GM23338 (cell line): ENCODE data around the gene AP3B2. TPM values are rescaled to one million over a fixed set of nuclear protein-coding genes. Genes with fewer than 3 reads are reported as not detected.
A peak's percentile ranks its signal among the peaks of the same experiment; 100 is the strongest.

Source experiments
- ATAC-seq: fragments of 200-7000 bp; cut with Tn5 transposase; 3 replicates; pipeline ENCODE4 v1.9.1; 2020
- DNase-seq: peaks from one replicate; pipeline ENCODE4 v3.0.0-alpha.2; 2015; ENCODE audit warnings: low spot score
- H2AFZ ChIP-seq: fragments of 200-600 bp; sonication (generic); 2 replicates; pipeline ENCODE4 v1.8.0; 2016; ENCODE audit warnings: antibody characterized with exemption, mild to moderate bottlenecking, moderate library complexity
- H3F3A ChIP-seq: fragments of 200-600 bp; sonication (generic); replicated peaks from 2 replicates; pipeline ENCODE4 v1.8.0; 2017; ENCODE audit warnings: antibody characterized with exemption, mixed run types, low read depth
- H3K27ac ChIP-seq: fragments of 200-600 bp; sonication (generic); 2 replicates; pipeline ENCODE4 v1.6.1; 2016; ENCODE audit warnings: low read depth
- H3K27me3 ChIP-seq: fragments of 200-600 bp; sonication (generic); 2 replicates; pipeline ENCODE4 v1.8.0; 2016; ENCODE audit warnings: mild to moderate bottlenecking, mixed run types, moderate library complexity; ENCODE audit not compliant: insufficient read depth
- H3K36me3 ChIP-seq: fragments of 200-600 bp; sonication (generic); 2 replicates; pipeline ENCODE4 v1.8.0; 2016; ENCODE audit warnings: mild to moderate bottlenecking; ENCODE audit not compliant: insufficient read depth
- H3K4me1 ChIP-seq: fragments of 200-600 bp; sonication (generic); 2 replicates; pipeline ENCODE4 v1.8.0; 2016; ENCODE audit warnings: mild to moderate bottlenecking, moderate library complexity; ENCODE audit not compliant: insufficient read depth
- H3K4me2 ChIP-seq: fragments of 200-600 bp; sonication (generic); 2 replicates; pipeline ENCODE4 v1.7.1; 2017; ENCODE audit warnings: mixed run types
- H3K4me3 ChIP-seq: fragments of 200-600 bp; sonication (generic); 2 replicates; pipeline ENCODE4 v1.6.1; 2016; ENCODE audit warnings: mixed run types
- H3K79me2 ChIP-seq: fragments of 200-600 bp; sonication (generic); replicated peaks from 2 replicates; pipeline ENCODE4 v1.8.0; 2017; ENCODE audit warnings: mild to moderate bottlenecking; ENCODE audit not compliant: insufficient read depth
- H3K9me2 ChIP-seq: fragments of 200-600 bp; sonication (generic); 2 replicates; pipeline ENCODE4 v1.8.0; 2017; ENCODE audit not compliant: insufficient read depth
- H4K20me1 ChIP-seq: fragments of 200-600 bp; sonication (generic); replicated peaks from 2 replicates; pipeline ENCODE4 v1.8.0; 2017; ENCODE audit warnings: mild to moderate bottlenecking; ENCODE audit not compliant: insufficient read depth
- H3K27ac Mint-ChIP-seq: 2 replicates; pipeline ENCODE4 v1.8.0; 2020; ENCODE audit warnings: inconsistent platforms, mild to moderate bottlenecking, moderate library complexity, mixed read lengths
- H3K27me3 Mint-ChIP-seq: 3 replicates; pipeline ENCODE4 v1.8.0; 2022; ENCODE audit warnings: low read depth, mild to moderate bottlenecking, moderate library complexity, mixed read lengths, inconsistent platforms; ENCODE audit not compliant: insufficient read depth, poor library complexity
- H3K36me3 Mint-ChIP-seq: 3 replicates; pipeline ENCODE4 v1.8.0; 2021; ENCODE audit warnings: low read depth, mild to moderate bottlenecking, inconsistent platforms, moderate library complexity, mixed read lengths
- H3K4me1 Mint-ChIP-seq: 3 replicates; pipeline ENCODE4 v1.8.0; 2020; ENCODE audit warnings: mild to moderate bottlenecking, inconsistent platforms, mixed read lengths
- H3K4me3 Mint-ChIP-seq: 3 replicates; pipeline ENCODE4 v1.8.0; 2021; ENCODE audit warnings: moderate library complexity, mild to moderate bottlenecking, inconsistent platforms, mixed read lengths
- H3K9me3 Mint-ChIP-seq: 3 replicates; pipeline ENCODE4 v1.8.0; 2020; ENCODE audit warnings: moderate library complexity, mild to moderate bottlenecking, inconsistent platforms, mixed read lengths
- JUNB ChIP-seq: IDR thresholded peaks from one replicate; pipeline ENCODE4 v1.6.1; 2016; ENCODE audit warnings: antibody characterized with exemption; ENCODE audit not compliant: unreplicated experiment
- NANOG ChIP-seq: IDR thresholded peaks from 2 replicates; pipeline ENCODE4 v1.6.1; 2016; ENCODE audit warnings: antibody characterized with exemption, borderline replicate concordance
- POLR2AphosphoS5 ChIP-seq: IDR thresholded peaks from 2 replicates; pipeline ENCODE4 v1.6.1; 2016; ENCODE audit warnings: antibody characterized with exemption, low read depth
- STAT1 ChIP-seq: IDR thresholded peaks from one replicate; pipeline ENCODE4 v1.6.1; 2016; ENCODE audit warnings: antibody characterized with exemption; ENCODE audit not compliant: unreplicated experiment
- ZNF114 ChIP-seq: fragments of 250-450 bp; sonication (Bioruptor Pico); IDR thresholded peaks from 2 replicates; pipeline ENCODE4 v1.5.0; 2020; ENCODE audit warnings: mild to moderate bottlenecking, moderate library complexity
- polyA plus RNA-seq: library from polyadenylated mRNA; unstranded; fragments of >200 nt; fragmentation: Nextera tagmentation; extraction: Ambion mirVana; gene quantifications from 2 replicates; pipeline ENCODE4 v1.2.1, GENCODE V29; 2016
- total RNA-seq: library from RNA; depleted of rRNA; stranded (reverse); fragments of >200 nt; shearing (Covaris generic); gene quantifications from 2 replicates; pipeline ENCODE4 v1.2.3, GENCODE V29; 2014
- TF ChIP-seq, protein P1 (sequence below): IDR thresholded peaks from 2 replicates; pipeline ENCODE4 v1.6.1; 2016; ENCODE audit warnings: antibody characterized with exemption
- TF ChIP-seq, protein P2 (sequence below): IDR thresholded peaks from one replicate; pipeline ENCODE4 v1.6.1; 2018; ENCODE audit warnings: antibody characterized with exemption; ENCODE audit not compliant: unreplicated experiment
- TF ChIP-seq, protein P3 (sequence below): fragments of 250-450 bp; sonication (Bioruptor Pico); IDR thresholded peaks from 2 replicates; pipeline ENCODE4 v1.5.0; 2020; ENCODE audit warnings: mild to moderate bottlenecking, moderate library complexity

The AP3B2 gene
- total and polyA plus RNA-seq, 2 experiments from 2014 or later, result 9.5 to 19.2 TPM

DNA sequence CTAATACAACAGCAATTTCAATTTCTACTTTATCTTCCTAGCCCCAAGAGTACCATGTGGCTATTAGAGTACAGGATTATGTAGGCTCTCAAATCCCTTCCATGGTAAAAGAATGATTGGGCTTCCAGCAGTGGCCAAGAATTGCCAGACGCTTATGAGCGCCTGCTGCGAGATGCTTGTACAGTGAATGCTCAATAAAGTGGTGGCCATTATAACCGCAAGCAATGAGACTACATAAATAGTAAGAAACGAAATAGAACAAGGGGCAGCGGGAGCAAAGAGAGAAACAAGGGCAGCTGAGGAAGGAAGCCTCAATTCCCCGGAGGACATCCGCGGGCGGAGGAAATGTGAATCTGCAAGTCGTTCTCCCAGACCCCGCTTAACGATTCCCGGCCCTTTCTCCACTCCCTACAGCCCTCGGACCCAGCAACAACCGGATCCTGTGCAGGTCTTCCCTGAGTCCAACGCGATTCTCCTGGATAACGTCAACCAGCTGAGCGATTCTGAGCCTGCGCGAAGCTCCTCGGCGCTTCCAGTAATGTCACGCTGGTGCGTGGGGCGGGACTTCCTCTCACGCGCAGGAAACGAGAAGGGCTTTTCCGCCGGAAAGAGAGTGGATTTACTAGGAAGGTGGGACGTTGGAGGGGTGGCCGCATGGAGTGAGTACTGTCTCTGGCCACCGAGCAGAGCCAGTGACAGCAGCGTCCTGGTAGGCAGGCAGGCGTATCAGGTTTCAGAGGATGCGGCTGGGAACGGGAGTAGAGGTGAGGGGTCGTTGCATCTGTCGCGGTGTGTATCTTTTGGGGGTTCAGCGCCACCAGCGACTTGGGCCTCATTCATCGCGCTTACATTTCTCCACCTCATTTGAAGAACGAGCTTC is 40.5 kb upstream of the AP3B2 start:
- H3K27ac ChIP-seq, result peak overlapping the region; percentile 68
- H3K4me3 ChIP-seq, result peak overlapping the region; percentile 96
- peaks cover 8% of the 10 kb centered on the region; the same call in 1 of the 2 replicates for H3K36me3 ChIP-seq
- ATAC-seq, result peak; percentile 98
- peaks cover 18% of the 10 kb centered on the region for H3K36me3 Mint-ChIP-seq
- H3K27ac Mint-ChIP-seq, result peak overlapping the region; percentile 90
- peak overlapping the region; percentile 96 for H3K4me3 Mint-ChIP-seq
- H4K20me1 ChIP-seq, result peaks cover 11% of the 10 kb centered on the region
- TF ChIP-seq, protein P1, sequence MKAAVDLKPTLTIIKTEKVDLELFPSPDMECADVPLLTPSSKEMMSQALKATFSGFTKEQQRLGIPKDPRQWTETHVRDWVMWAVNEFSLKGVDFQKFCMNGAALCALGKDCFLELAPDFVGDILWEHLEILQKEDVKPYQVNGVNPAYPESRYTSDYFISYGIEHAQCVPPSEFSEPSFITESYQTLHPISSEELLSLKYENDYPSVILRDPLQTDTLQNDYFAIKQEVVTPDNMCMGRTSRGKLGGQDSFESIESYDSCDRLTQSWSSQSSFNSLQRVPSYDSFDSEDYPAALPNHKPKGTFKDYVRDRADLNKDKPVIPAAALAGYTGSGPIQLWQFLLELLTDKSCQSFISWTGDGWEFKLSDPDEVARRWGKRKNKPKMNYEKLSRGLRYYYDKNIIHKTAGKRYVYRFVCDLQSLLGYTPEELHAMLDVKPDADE, result peak; percentile 73
- no peak for TF ChIP-seq ZNF114 (CRISPR knock-in tag)
- peak; percentile 92 for TF ChIP-seq POLR2AphosphoS5
- H3K9me3 Mint-ChIP-seq, result no peaks in the 10 kb centered on the region
- H3K27me3 Mint-ChIP-seq, result peaks cover 4% of the 10 kb centered on the region
- H3K4me1 Mint-ChIP-seq, result peaks cover 10% of the 10 kb centered on the region
- peak overlapping the region; percentile 88 for H3K4me2 ChIP-seq
- peak; percentile 94 for DNase-seq
- H2AFZ ChIP-seq, result peak overlapping the region; percentile 81; the same call in 1 of the 2 replicates
- peaks cover 44% of the 10 kb centered on the region for H3K79me2 ChIP-seq
- H3K4me1 ChIP-seq, result peaks cover 13% of the 10 kb centered on the region
- H3K27me3 ChIP-seq, result no peaks in the 10 kb centered on the region
- no peaks in the 10 kb centered on the region for H3K9me2 ChIP-seq
- H3F3A ChIP-seq, result peaks cover 5% of the 10 kb centered on the region; the same call in 1 of the 2 replicates

DNA sequence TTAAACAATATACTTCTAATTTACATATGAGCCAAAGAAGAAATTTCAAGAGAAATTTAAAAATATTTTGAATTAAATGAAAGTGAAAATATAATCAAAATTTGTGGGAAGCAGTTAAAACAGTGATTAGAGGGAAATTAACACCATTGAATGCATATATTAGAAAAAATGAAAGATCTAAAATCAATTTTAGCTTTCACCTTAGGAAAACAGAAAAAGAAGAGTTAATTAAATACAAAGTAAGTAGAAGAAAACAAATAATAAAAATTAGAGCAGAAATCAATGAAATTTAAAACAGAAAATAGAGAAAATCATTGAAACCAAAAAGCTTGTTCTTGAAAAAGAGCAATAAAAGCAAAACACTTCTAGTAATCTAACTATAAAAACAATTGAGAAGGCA is 38.6 kb upstream of the AP3B2 start:
- H3K4me3 ChIP-seq, result no peak overlapping the region
- no peaks in the 10 kb centered on the region for H3K36me3 ChIP-seq
- H3K4me2 ChIP-seq, result no peak overlapping the region
- Mint-ChIP-seq H3K4me1 (peaks cover 10% of the 10 kb centered on the region), H3K36me3 (peaks cover 8% of the 10 kb centered on the region; the same call in 2 of the 3 replicates), H3K9me3 (no peaks in the 10 kb centered on the region), H3K27ac (no peak overlapping the region), H3K27me3 (peaks cover 4% of the 10 kb centered on the region), H3K4me3 (no peak overlapping the region)
- H3F3A ChIP-seq, result peaks cover 5% of the 10 kb centered on the region; the same call in 1 of the 2 replicates
- H4K20me1 ChIP-seq, result peaks cover 3% of the 10 kb centered on the region; the same call in 1 of the 2 replicates
- no peaks in the 10 kb centered on the region for H3K9me2 ChIP-seq
- no peak overlapping the region for H3K27ac ChIP-seq
- no peaks in the 10 kb centered on the region for H3K27me3 ChIP-seq
- no peak overlapping the region for H2AFZ ChIP-seq
- H3K4me1 ChIP-seq, result peaks cover 13% of the 10 kb centered on the region
- ATAC-seq, result no peak
- peaks cover 28% of the 10 kb centered on the region for H3K79me2 ChIP-seq
- no peak for DNase-seq
- TF ChIP-seq, protein P1, result no peak
- TF ChIP-seq, protein P2, sequence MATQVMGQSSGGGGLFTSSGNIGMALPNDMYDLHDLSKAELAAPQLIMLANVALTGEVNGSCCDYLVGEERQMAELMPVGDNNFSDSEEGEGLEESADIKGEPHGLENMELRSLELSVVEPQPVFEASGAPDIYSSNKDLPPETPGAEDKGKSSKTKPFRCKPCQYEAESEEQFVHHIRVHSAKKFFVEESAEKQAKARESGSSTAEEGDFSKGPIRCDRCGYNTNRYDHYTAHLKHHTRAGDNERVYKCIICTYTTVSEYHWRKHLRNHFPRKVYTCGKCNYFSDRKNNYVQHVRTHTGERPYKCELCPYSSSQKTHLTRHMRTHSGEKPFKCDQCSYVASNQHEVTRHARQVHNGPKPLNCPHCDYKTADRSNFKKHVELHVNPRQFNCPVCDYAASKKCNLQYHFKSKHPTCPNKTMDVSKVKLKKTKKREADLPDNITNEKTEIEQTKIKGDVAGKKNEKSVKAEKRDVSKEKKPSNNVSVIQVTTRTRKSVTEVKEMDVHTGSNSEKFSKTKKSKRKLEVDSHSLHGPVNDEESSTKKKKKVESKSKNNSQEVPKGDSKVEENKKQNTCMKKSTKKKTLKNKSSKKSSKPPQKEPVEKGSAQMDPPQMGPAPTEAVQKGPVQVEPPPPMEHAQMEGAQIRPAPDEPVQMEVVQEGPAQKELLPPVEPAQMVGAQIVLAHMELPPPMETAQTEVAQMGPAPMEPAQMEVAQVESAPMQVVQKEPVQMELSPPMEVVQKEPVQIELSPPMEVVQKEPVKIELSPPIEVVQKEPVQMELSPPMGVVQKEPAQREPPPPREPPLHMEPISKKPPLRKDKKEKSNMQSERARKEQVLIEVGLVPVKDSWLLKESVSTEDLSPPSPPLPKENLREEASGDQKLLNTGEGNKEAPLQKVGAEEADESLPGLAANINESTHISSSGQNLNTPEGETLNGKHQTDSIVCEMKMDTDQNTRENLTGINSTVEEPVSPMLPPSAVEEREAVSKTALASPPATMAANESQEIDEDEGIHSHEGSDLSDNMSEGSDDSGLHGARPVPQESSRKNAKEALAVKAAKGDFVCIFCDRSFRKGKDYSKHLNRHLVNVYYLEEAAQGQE, result no peak
- no peak for TF ChIP-seq NANOG
- no peak for TF ChIP-seq STAT1
- TF ChIP-seq JUNB, result no peak
- no peak for TF ChIP-seq POLR2AphosphoS5
- TF ChIP-seq, protein P3, sequence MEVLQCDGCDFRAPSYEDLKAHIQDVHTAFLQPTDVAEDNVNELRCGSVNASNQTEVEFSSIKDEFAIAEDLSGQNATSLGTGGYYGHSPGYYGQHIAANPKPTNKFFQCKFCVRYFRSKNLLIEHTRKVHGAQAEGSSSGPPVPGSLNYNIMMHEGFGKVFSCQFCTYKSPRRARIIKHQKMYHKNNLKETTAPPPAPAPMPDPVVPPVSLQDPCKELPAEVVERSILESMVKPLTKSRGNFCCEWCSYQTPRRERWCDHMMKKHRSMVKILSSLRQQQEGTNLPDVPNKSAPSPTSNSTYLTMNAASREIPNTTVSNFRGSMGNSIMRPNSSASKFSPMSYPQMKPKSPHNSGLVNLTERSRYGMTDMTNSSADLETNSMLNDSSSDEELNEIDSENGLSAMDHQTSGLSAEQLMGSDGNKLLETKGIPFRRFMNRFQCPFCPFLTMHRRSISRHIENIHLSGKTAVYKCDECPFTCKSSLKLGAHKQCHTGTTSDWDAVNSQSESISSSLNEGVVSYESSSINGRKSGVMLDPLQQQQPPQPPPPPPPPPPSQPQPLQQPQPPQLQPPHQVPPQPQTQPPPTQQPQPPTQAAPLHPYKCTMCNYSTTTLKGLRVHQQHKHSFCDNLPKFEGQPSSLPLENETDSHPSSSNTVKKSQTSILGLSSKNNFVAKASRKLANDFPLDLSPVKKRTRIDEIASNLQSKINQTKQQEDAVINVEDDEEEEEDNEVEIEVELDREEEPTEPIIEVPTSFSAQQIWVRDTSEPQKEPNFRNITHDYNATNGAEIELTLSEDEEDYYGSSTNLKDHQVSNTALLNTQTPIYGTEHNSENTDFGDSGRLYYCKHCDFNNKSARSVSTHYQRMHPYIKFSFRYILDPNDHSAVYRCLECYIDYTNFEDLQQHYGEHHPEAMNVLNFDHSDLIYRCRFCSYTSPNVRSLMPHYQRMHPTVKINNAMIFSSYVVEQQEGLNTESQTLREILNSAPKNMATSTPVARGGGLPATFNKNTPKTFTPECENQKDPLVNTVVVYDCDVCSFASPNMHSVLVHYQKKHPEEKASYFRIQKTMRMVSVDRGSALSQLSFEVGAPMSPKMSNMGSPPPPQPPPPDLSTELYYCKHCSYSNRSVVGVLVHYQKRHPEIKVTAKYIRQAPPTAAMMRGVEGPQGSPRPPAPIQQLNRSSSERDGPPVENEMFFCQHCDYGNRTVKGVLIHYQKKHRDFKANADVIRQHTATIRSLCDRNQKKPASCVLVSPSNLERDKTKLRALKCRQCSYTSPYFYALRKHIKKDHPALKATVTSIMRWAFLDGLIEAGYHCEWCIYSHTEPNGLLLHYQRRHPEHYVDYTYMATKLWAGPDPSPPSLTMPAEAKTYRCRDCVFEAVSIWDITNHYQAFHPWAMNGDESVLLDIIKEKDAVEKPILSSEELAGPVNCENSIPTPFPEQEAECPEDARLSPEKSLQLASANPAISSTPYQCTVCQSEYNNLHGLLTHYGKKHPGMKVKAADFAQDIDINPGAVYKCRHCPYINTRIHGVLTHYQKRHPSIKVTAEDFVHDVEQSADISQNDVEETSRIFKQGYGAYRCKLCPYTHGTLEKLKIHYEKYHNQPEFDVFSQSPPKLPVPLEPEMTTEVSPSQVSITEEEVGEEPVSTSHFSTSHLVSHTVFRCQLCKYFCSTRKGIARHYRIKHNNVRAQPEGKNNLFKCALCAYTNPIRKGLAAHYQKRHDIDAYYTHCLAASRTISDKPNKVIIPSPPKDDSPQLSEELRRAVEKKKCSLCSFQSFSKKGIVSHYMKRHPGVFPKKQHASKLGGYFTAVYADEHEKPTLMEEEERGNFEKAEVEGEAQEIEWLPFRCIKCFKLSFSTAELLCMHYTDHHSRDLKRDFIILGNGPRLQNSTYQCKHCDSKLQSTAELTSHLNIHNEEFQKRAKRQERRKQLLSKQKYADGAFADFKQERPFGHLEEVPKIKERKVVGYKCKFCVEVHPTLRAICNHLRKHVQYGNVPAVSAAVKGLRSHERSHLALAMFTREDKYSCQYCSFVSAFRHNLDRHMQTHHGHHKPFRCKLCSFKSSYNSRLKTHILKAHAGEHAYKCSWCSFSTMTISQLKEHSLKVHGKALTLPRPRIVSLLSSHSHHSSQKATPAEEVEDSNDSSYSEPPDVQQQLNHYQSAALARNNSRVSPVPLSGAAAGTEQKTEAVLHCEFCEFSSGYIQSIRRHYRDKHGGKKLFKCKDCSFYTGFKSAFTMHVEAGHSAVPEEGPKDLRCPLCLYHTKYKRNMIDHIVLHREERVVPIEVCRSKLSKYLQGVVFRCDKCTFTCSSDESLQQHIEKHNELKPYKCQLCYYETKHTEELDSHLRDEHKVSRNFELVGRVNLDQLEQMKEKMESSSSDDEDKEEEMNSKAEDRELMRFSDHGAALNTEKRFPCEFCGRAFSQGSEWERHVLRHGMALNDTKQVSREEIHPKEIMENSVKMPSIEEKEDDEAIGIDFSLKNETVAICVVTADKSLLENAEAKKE (CRISPR knock-in tag), result no peak
